AG09309 (cell line): ENCODE results near the gene RAX2.
"Not testable (repeated sequence)": the region's sequence is repeated elsewhere in the genome, so short reads cannot be mapped to it uniquely, and the experiment has no call there.

ENCODE experiments used
- DNase-seq: peaks from one replicate; pipeline ENCODE4 v3.0.0-alpha.2; 2010; ENCODE audit warnings: low read depth
- H3K4me3 ChIP-seq: 2 replicates; pipeline ENCODE4 v1.5.1; 2011; ENCODE audit warnings: mild to moderate bottlenecking, low read depth, low read length, moderate library complexity; ENCODE audit not compliant: control insufficient read depth
- CTCF ChIP-seq: IDR thresholded peaks from 2 replicates; pipeline ENCODE4 v1.5.1; 2011; ENCODE audit warnings: mild to moderate bottlenecking, low read depth, low read length, inconsistent platforms; ENCODE audit not compliant: insufficient read depth, control insufficient read depth; ENCODE audit errors: missing control alignments

Gene RAX2

DNA sequence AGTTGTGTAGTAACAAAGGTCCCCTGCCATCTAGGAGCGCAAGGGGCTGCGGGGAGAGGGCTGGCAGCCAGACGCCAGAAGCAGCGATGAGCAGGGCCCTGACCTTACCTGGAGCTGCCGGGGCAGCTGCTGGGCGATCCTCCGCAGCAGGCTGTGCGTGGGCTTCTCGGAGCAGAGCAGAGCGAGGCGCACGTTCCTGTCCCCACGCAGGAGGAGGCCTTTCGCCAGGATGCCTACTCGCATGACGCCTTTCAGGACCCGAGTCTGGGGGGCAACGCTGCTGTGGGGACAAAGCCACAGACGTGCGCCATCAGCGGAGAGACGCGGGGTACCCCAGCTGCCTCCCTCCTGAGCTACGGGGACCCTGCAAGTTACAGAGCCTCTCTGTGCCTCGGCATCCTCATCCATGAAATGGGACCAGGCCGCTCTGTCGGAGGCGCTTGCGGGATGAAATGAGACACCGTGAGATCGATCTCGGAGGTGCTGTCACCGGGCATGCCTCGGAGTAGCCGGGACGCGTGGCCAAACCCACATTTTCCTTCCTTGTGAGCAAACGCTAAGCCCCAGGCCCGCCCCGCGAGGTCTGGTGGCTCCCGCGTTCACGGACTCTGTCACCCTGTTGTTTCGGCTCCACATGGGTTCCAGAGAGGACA lies 44.7 kb upstream of the RAX2 start:
- no peak overlapping the region for H3K4me3 ChIP-seq
- no peak for DNase-seq
- TF ChIP-seq CTCF: no peak

DNA sequence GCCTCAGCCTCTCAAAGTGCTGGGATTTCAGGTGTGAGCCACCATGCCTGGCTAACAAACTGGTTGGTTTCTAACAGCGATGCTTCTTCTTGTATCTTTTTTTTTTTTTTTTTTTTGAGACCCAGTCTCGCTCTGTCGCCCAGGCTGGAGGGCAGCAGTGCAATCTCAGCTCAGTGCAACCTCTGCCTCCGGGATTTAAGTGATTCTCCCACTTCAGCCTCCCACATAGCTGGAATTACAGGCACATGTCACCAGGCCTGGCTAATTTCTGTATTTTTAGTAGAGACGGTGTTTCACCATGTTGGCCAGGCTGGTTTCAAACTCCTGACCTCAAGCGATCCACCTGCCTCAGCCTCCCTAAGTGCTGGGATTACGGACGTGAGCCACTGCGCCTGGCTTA lies 44.1 kb upstream of the RAX2 start:
- not testable (repeated sequence) for DNase-seq, H3K4me3 ChIP-seq

- DNase-seq: no peak
- no peak for TF ChIP-seq CTCF
- H3K4me3 ChIP-seq: no peak overlapping the region
Measured at GRCh38 chr19:3814648-3815047, 42.6 kb upstream of the RAX2 start.

- no peak for TF ChIP-seq CTCF
- no peak overlapping the region for H3K4me3 ChIP-seq
- DNase-seq: no peak
Measured at GRCh38 chr19:3813473-3814392, 41.7 kb upstream of the RAX2 start.

- TF ChIP-seq CTCF: no peak
- DNase-seq: no peak
- H3K4me3 ChIP-seq: no peak overlapping the region
Measured at GRCh38 chr19:3810708-3811355, 38.8 kb upstream of the RAX2 start.

GRCh38 chr19:3809881-3810707 lies 38.1 kb upstream of the RAX2 start:
- no peak overlapping the region for H3K4me3 ChIP-seq
- no peak for DNase-seq
- no peak for TF ChIP-seq CTCF
